Keratinocyte (primary cell): ENCODE results near the gene EXOC4.

Source experiments
- EZH2 ChIP-seq: IDR thresholded peaks from one replicate; pipeline ENCODE4 v1.6.1; 2012; ENCODE audit warnings: inconsistent platforms, mild to moderate bottlenecking, low read length, moderate library complexity
- TF ChIP-seq, protein P1 (sequence below), 3 experiments: IDR thresholded peaks in 1 of 3; conservative IDR thresholded peaks in 1 of 3; optimal IDR thresholded peaks in 1 of 3; 2 replicates in 2 of 3; 3 replicates in 1 of 3; pipeline versions ENCODE3 to v1.5.1; 2011; ENCODE audit warnings: low read length in 3 of 3, mild to moderate bottlenecking in 3 of 3, moderate library complexity in 2 of 3, control low read depth in 1 of 3, inconsistent platforms in 1 of 3; ENCODE audit not compliant: insufficient read depth in 2 of 3; ENCODE audit errors: extremely low read depth in 1 of 3

DNA sequence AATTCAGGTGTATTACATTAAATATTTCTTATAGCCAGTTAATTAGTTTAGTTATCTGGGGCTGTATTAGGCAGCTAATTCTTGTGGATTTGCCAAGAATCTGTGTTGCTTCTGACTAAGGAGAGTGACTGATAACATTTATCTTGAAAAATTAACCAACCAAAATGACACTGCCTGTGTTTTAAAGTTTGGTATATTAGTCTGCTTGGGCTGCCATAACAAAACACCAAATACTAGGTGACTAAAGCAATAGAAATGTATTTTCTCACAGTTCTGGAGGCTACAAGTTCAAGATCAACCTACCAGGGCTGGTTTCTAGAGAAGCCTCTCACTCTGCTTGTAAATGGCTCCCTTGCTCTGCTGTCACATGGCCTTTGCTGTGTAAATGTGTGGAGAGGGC, 12.9 kb downstream of the EXOC4 start:
- TF ChIP-seq, protein P1, sequence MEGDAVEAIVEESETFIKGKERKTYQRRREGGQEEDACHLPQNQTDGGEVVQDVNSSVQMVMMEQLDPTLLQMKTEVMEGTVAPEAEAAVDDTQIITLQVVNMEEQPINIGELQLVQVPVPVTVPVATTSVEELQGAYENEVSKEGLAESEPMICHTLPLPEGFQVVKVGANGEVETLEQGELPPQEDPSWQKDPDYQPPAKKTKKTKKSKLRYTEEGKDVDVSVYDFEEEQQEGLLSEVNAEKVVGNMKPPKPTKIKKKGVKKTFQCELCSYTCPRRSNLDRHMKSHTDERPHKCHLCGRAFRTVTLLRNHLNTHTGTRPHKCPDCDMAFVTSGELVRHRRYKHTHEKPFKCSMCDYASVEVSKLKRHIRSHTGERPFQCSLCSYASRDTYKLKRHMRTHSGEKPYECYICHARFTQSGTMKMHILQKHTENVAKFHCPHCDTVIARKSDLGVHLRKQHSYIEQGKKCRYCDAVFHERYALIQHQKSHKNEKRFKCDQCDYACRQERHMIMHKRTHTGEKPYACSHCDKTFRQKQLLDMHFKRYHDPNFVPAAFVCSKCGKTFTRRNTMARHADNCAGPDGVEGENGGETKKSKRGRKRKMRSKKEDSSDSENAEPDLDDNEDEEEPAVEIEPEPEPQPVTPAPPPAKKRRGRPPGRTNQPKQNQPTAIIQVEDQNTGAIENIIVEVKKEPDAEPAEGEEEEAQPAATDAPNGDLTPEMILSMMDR (optimal IDR thresholded peaks at IDR 0.05 in 1 of 3, IDR thresholded peaks at IDR 0.05 in 1 of 3, conservative IDR thresholded peaks at IDR 0.05 in 1 of 3; ENCODE audit: extremely low read depth in 1 of 3, insufficient read depth in 2 of 3, low read length in 3 of 3): no peak
- TF ChIP-seq EZH2: no peak
